Fibroblast of lung (primary cell): Measurements from ENCODE around the gene C2CD4C.

Experiments
- CTCF ChIP-seq, 2 donors: IDR thresholded peaks in 1 of 2; conservative IDR thresholded peaks in 1 of 2; 1 replicate in 1 of 2; 2 replicates in 1 of 2; pipeline ENCODE4 v1.5.1; 2011 to 2012; ENCODE audit warnings: low read length in 2 of 2, control low read depth in 1 of 2, inconsistent platforms in 1 of 2, low read depth in 1 of 2, mild to moderate bottlenecking in 1 of 2
- EZH2 ChIP-seq: IDR thresholded peaks from 2 replicates; pipeline ENCODE4 v1.5.1; 2012; ENCODE audit warnings: low read length, control low read depth, mild to moderate bottlenecking; ENCODE audit errors: missing control alignments

- TF ChIP-seq CTCF (conservative IDR thresholded peaks at IDR 0.05 in 1 of 2, IDR thresholded peaks at IDR 0.05 in 1 of 2; ENCODE audit: low read depth in 1 of 2, low read length in 2 of 2) (no peak), EZH2 (no peak)
Observed at GRCh38 chr19:406971-407510, 1.9 kb downstream of the C2CD4C start.
